Measurements from ENCODE around the gene WDR18.
A peak's percentile ranks its signal among the peaks of the same experiment; 100 is the strongest.

WDR18 gene

GRCh38 chr19:984165-984967 lies at the start of gene WDR18:
WDR18 (plus strand) TSS chr19:984345; CDS start chr19:984354, 9 bp downstream.
- DNase-seq, result peak; percentile 69

GRCh38 chr19:934865-935479 lies 49.2 kb upstream of the WDR18 start:
- peak; percentile 85 for DNase-seq

- DNase-seq, result no peak
Observed at GRCh38 chr19:936175-936546, 48.0 kb upstream of the WDR18 start.

GRCh38 chr19:937259-937694 lies 46.9 kb upstream of the WDR18 start:
- no peak for DNase-seq

GRCh38 chr19:938233-938923 lies 45.8 kb upstream of the WDR18 start:
- no peak for DNase-seq

GRCh38 chr19:939439-939838 lies 44.7 kb upstream of the WDR18 start:
- DNase-seq, result no peak

GRCh38 chr19:939922-940321 lies 44.2 kb upstream of the WDR18 start:
- no peak for DNase-seq

GRCh38 chr19:940591-941291 lies 43.4 kb upstream of the WDR18 start:
- peak; percentile 59 for DNase-seq

- no peak for DNase-seq
Observed at GRCh38 chr19:941292-942132, 42.6 kb upstream of the WDR18 start.

GRCh38 chr19:942133-942645 lies 42.0 kb upstream of the WDR18 start:
- DNase-seq, result no peak

GRCh38 chr19:943551-944170 lies 40.5 kb upstream of the WDR18 start:
- no peak for DNase-seq

- DNase-seq, result no peak
Observed at GRCh38 chr19:944171-944567, 40.0 kb upstream of the WDR18 start.

- DNase-seq, result no peak
Observed at GRCh38 chr19:944663-945241, 39.4 kb upstream of the WDR18 start.

- DNase-seq, result no peak
Observed at GRCh38 chr19:945401-946252, 38.5 kb upstream of the WDR18 start.

- DNase-seq, result no peak
Observed at GRCh38 chr19:947090-947706, 36.9 kb upstream of the WDR18 start.

- DNase-seq, result no peak
Observed at GRCh38 chr19:947707-948539, 36.2 kb upstream of the WDR18 start.

- DNase-seq, result no peak
Observed at GRCh38 chr19:948842-949496, 35.2 kb upstream of the WDR18 start.

- DNase-seq, result no peak
Observed at GRCh38 chr19:950352-951066, 33.6 kb upstream of the WDR18 start.
